BLaER1 (cell line): ENCODE results near the gene ZP1.

Experiments
- H3K27ac ChIP-seq: shearing (Covaris generic); formaldehyde crosslinking; 2 replicates; pipeline ENCODE4 v1.8.1; 2022
- H3K27me3 ChIP-seq: shearing (Covaris generic); formaldehyde crosslinking; 2 replicates; pipeline ENCODE4 v1.8.1; 2022
- H3K36me3 ChIP-seq: shearing (Covaris generic); formaldehyde crosslinking; 2 replicates; pipeline ENCODE4 v1.8.1; 2022
- H3K4me1 ChIP-seq: shearing (Covaris generic); formaldehyde crosslinking; 2 replicates; pipeline ENCODE4 v1.8.1; 2022
- H3K4me2 ChIP-seq: shearing (Covaris generic); formaldehyde crosslinking; 2 replicates; pipeline ENCODE4 v1.8.1; 2022
- H3K4me3 ChIP-seq: shearing (Covaris generic); formaldehyde crosslinking; 2 replicates; pipeline ENCODE4 v1.8.1; 2022
- H3K9ac ChIP-seq: shearing (Covaris generic); formaldehyde crosslinking; 2 replicates; pipeline ENCODE4 v1.8.1; 2022
- H3K9me3 ChIP-seq: shearing (Covaris generic); formaldehyde crosslinking; 2 replicates; pipeline ENCODE4 v1.8.1; 2022
- H4K20me1 ChIP-seq: shearing (Covaris generic); formaldehyde crosslinking; 2 replicates; pipeline ENCODE4 v1.8.1; 2022
- Cebpa-rat ChIP-seq: shearing (Covaris generic); IDR thresholded peaks from 2 replicates; pipeline ENCODE4 v1.8.1; 2022

ZP1 gene

DNA sequence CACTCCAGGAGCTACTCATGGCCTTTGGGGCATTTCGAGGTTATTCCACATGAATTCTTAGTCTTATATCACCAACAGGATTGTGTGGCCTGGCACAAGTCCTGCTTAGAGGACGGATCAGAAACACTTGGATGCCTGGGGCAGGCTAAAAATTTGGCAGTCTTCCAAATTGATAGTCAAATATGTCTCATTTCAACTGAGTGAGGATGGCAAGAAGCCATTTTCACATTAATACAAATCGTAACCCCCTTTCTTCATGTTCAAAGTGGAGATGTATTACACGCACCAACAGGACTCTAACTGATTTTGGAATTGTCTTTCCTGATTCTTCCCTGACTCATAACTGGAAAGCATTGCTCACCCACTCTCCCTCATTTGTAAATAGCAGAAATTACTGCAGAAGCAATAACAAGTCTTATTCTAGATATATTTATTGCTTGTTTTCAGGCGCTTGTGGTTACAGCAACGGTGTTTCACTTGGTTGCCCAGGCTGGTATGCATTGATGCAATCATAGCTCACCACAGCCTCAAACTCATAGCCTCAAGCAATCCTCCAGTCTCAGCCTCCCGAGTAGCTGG is 35.8 kb upstream of the ZP1 start:
- Histone ChIP-seq H3K9me3 (no peaks in the 10 kb centered on the region), H4K20me1 (no peaks in the 10 kb centered on the region), H3K4me2 (peak overlapping the region; percentile 42), H3K4me1 (peaks cover 15% of the 10 kb centered on the region), H3K27ac (no peak overlapping the region; the same call in 1 of the 2 replicates), H3K9ac (no peak overlapping the region), H3K4me3 (no peak overlapping the region), H3K36me3 (no peaks in the 10 kb centered on the region), H3K27me3 (no peaks in the 10 kb centered on the region)
- TF ChIP-seq Cebpa-rat: peak; percentile 82

DNA sequence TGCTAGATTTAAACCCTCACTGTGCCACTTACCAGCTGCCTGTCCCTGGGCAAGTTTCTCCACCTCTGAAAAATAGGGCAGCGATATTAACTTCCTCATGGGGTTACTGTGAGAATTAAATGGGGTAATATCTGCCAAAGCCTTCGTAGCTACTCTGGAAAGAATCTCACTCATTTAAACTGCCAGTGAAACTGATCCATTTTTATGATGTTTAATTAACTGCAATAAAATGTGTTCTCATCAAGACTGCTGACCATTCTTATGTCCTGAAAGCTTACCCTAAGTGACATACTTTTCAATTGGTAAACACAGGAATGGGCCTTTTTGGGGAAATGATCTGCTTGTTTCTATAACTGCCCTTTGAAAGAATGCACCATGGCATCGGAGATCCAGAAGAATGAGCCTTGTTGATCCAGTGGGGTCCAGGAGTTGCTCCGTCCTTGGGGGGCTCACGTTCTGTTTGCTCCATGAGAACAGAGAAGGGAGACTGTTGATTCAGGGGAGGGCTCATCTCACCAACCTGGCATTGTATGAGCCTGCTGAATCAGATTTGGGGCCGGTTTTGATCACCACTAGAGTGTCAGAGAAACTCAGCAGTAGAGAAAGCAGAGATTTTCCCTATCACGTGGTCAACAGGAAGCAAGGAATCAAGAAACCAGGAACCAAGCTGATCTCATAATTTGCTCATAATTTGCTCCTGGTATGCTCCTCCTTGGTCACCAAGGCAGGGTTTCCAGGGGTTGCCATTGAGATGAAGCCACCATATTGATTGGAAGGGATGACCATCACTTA is 32.4 kb upstream of the ZP1 start:
- no peak for TF ChIP-seq Cebpa-rat
- Histone ChIP-seq H3K27ac (no peak overlapping the region), H3K4me3 (no peak overlapping the region), H3K9ac (no peak overlapping the region), H3K27me3 (no peaks in the 10 kb centered on the region), H3K9me3 (no peaks in the 10 kb centered on the region), H3K4me1 (peaks cover 15% of the 10 kb centered on the region), H3K4me2 (no peak overlapping the region), H3K36me3 (no peaks in the 10 kb centered on the region), H4K20me1 (no peaks in the 10 kb centered on the region)

DNA sequence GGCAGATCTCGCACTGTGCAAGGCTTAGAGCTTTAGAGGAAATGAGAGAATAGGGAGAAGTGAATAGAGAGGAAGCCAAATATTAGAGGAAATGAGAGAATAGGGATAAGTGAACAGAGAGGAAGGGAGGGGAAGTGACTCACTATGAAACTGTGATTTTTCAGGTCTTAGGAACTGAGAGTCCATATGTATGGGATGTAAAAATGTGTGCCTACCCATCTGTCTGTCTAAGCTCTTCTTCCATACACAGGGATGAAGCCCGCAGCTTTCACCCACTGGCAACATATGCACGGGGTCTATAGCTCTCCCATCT is 31.9 kb upstream of the ZP1 start:
- H3K4me1 ChIP-seq: peaks cover 15% of the 10 kb centered on the region
- H3K27ac ChIP-seq: no peak overlapping the region
- H3K36me3 ChIP-seq: no peaks in the 10 kb centered on the region
- H3K27me3 ChIP-seq: no peaks in the 10 kb centered on the region
- no peaks in the 10 kb centered on the region for H4K20me1 ChIP-seq
- H3K4me3 ChIP-seq: no peak overlapping the region
- H3K4me2 ChIP-seq: no peak overlapping the region
- no peak for TF ChIP-seq Cebpa-rat
- H3K9me3 ChIP-seq: no peaks in the 10 kb centered on the region
- H3K9ac ChIP-seq: no peak overlapping the region

- H3K36me3 ChIP-seq: no peaks in the 10 kb centered on the region
- H3K27me3 ChIP-seq: no peaks in the 10 kb centered on the region
- no peak overlapping the region for H3K4me3 ChIP-seq
- H3K9ac ChIP-seq: no peak overlapping the region
- H3K9me3 ChIP-seq: no peaks in the 10 kb centered on the region
- no peak for TF ChIP-seq Cebpa-rat
- no peak overlapping the region for H3K27ac ChIP-seq
- peaks cover 14% of the 10 kb centered on the region for H3K4me1 ChIP-seq
- no peak overlapping the region for H3K4me2 ChIP-seq
- H4K20me1 ChIP-seq: no peaks in the 10 kb centered on the region
Observed at GRCh38 chr11:60836866-60837515, 30.4 kb upstream of the ZP1 start.

DNA sequence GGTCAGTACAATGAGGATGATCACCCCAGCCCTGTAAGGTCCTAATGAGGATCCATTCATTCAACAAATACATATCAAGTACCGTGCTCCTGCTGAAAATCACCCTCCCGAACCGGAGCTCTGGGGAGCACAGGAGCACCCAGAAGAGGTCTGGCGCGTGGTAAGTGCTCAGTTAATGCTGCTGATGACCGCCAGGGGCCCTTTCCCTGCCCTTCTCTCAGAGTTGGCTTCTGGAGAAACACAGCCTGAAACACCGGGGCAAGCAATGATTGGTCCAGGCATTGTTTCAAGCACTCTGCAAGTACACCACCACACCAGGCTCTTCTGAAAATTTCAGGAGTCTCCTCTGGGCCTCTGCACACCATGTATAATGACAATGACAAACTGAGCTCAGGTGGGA is 29.2 kb upstream of the ZP1 start:
- H3K9ac ChIP-seq: no peak overlapping the region
- H3K4me3 ChIP-seq: no peak overlapping the region
- no peaks in the 10 kb centered on the region for H3K9me3 ChIP-seq
- no peaks in the 10 kb centered on the region for H3K27me3 ChIP-seq
- H3K4me2 ChIP-seq: no peak overlapping the region
- H3K27ac ChIP-seq: no peak overlapping the region
- peaks cover 9% of the 10 kb centered on the region for H3K4me1 ChIP-seq
- H3K36me3 ChIP-seq: no peaks in the 10 kb centered on the region
- peaks cover 3% of the 10 kb centered on the region; the same call in 1 of the 2 replicates for H4K20me1 ChIP-seq
- TF ChIP-seq Cebpa-rat: no peak

GRCh38 chr11:60840470-60841430 is 26.6 kb upstream of the ZP1 start:
- peaks cover 4% of the 10 kb centered on the region; the same call in 1 of the 2 replicates for H3K36me3 ChIP-seq
- no peak overlapping the region for H3K4me3 ChIP-seq
- H3K27ac ChIP-seq: peak overlapping the region; percentile 88; the same call in 1 of the 2 replicates
- peaks cover 34% of the 10 kb centered on the region for H3K4me1 ChIP-seq
- no peaks in the 10 kb centered on the region for H3K9me3 ChIP-seq
- TF ChIP-seq Cebpa-rat: no peak
- H4K20me1 ChIP-seq: peaks cover 29% of the 10 kb centered on the region
- peak overlapping the region; percentile 97 for H3K4me2 ChIP-seq
- H3K27me3 ChIP-seq: no peaks in the 10 kb centered on the region
- H3K9ac ChIP-seq: no peak overlapping the region

GRCh38 chr11:60841797-60842667 is 25.3 kb upstream of the ZP1 start, which contains the start of gene CCDC86:
TSS of gene CCDC86 (plus strand) at chr11:60842113. CDS start at chr11:60842125, 12 bp downstream.
- peaks cover 41% of the 10 kb centered on the region for H4K20me1 ChIP-seq
- no peaks in the 10 kb centered on the region for H3K27me3 ChIP-seq
- peak within 1 kb of the TSS; percentile 88 for H3K4me3 ChIP-seq
- H3K4me1 ChIP-seq: peaks cover 47% of the 10 kb centered on the region
- H3K9me3 ChIP-seq: no peaks in the 10 kb centered on the region
- no peak for TF ChIP-seq Cebpa-rat
- H3K36me3 ChIP-seq: peaks cover 10% of the 10 kb centered on the region; the same call in 1 of the 2 replicates
- H3K27ac ChIP-seq: peak within 1 kb of the TSS; percentile 88
- peak within 1 kb of the TSS; percentile 97 for H3K4me2 ChIP-seq
- H3K9ac ChIP-seq: peak within 1 kb of the TSS; percentile 92

DNA sequence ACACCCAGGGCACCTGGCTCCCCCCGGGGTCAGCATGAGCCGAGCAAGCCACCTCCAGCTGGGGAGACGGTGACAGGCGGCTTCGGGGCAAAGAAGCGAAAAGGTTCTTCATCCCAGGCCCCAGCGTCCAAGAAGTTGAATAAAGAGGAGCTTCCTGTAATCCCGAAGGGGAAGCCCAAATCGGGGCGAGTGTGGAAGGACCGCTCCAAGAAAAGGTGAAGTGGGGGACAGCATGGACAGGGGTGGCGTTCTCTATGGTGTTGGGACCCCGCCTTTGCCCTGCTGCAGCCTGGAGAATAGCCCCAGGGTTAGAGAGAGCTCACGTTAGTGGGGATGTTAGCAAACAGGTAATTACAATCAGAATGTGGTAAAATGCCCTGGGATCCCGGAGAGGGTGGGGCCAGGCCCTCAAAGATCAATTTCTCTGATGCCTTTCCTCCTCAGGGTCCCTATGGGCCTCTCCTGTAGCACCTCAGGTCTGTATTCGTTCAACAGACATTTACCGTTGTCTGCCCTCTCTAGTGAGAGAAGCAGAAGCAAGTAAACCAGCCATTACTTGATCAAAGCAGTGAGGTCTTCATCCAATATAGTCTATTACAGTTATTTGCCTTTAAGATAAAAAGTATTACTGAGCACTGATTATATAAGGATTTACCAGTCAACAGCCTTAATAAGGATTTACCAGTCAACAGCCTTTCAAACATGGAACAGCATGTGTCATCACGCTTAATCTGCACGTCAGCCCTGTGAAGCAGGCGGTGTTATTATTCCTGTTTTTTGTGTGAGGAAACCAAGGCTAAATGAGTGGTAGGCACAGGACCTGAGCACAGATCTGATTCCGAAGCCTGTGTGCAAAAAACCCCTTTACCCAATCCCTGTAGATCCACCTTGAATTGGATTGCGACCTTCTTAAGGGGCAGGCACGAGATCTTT is 24.4 kb upstream of the ZP1 start:
- no peaks in the 10 kb centered on the region for H3K9me3 ChIP-seq
- no peak for TF ChIP-seq Cebpa-rat
- H3K4me2 ChIP-seq: peak overlapping the region; percentile 97
- H3K4me3 ChIP-seq: peak overlapping the region; percentile 88
- H3K27me3 ChIP-seq: no peaks in the 10 kb centered on the region
- peaks cover 56% of the 10 kb centered on the region for H3K4me1 ChIP-seq
- peak overlapping the region; percentile 88 for H3K27ac ChIP-seq
- peak overlapping the region; percentile 92 for H3K9ac ChIP-seq
- H3K36me3 ChIP-seq: peaks cover 13% of the 10 kb centered on the region; the same call in 1 of the 2 replicates
- peaks cover 50% of the 10 kb centered on the region for H4K20me1 ChIP-seq
